GM23338 (cell line): ENCODE data around the gene CMTM5. TPM values are rescaled to one million over a fixed set of nuclear protein-coding genes. Genes with fewer than 3 reads are reported as not detected.
A peak's percentile ranks its signal among the peaks of the same experiment; 100 is the strongest.

Experiments used
- ATAC-seq: fragments of 200-7000 bp; cut with Tn5 transposase; 3 replicates; pipeline ENCODE4 v1.9.1; 2020
- DNase-seq: peaks from one replicate; pipeline ENCODE4 v3.0.0-alpha.2; 2015; ENCODE audit warnings: low spot score
- H2AFZ ChIP-seq: fragments of 200-600 bp; sonication (generic); 2 replicates; pipeline ENCODE4 v1.8.0; 2016; ENCODE audit warnings: antibody characterized with exemption, mild to moderate bottlenecking, moderate library complexity
- H3F3A ChIP-seq: fragments of 200-600 bp; sonication (generic); replicated peaks from 2 replicates; pipeline ENCODE4 v1.8.0; 2017; ENCODE audit warnings: antibody characterized with exemption, mixed run types, low read depth
- H3K27ac ChIP-seq: fragments of 200-600 bp; sonication (generic); 2 replicates; pipeline ENCODE4 v1.6.1; 2016; ENCODE audit warnings: low read depth
- H3K27me3 ChIP-seq: fragments of 200-600 bp; sonication (generic); 2 replicates; pipeline ENCODE4 v1.8.0; 2016; ENCODE audit warnings: mild to moderate bottlenecking, mixed run types, moderate library complexity; ENCODE audit not compliant: insufficient read depth
- H3K36me3 ChIP-seq: fragments of 200-600 bp; sonication (generic); 2 replicates; pipeline ENCODE4 v1.8.0; 2016; ENCODE audit warnings: mild to moderate bottlenecking; ENCODE audit not compliant: insufficient read depth
- H3K4me1 ChIP-seq: fragments of 200-600 bp; sonication (generic); 2 replicates; pipeline ENCODE4 v1.8.0; 2016; ENCODE audit warnings: mild to moderate bottlenecking, moderate library complexity; ENCODE audit not compliant: insufficient read depth
- H3K4me2 ChIP-seq: fragments of 200-600 bp; sonication (generic); 2 replicates; pipeline ENCODE4 v1.7.1; 2017; ENCODE audit warnings: mixed run types
- H3K4me3 ChIP-seq: fragments of 200-600 bp; sonication (generic); 2 replicates; pipeline ENCODE4 v1.6.1; 2016; ENCODE audit warnings: mixed run types
- H3K79me2 ChIP-seq: fragments of 200-600 bp; sonication (generic); replicated peaks from 2 replicates; pipeline ENCODE4 v1.8.0; 2017; ENCODE audit warnings: mild to moderate bottlenecking; ENCODE audit not compliant: insufficient read depth
- H3K9me2 ChIP-seq: fragments of 200-600 bp; sonication (generic); 2 replicates; pipeline ENCODE4 v1.8.0; 2017; ENCODE audit not compliant: insufficient read depth
- H4K20me1 ChIP-seq: fragments of 200-600 bp; sonication (generic); replicated peaks from 2 replicates; pipeline ENCODE4 v1.8.0; 2017; ENCODE audit warnings: mild to moderate bottlenecking; ENCODE audit not compliant: insufficient read depth
- H3K27ac Mint-ChIP-seq: 2 replicates; pipeline ENCODE4 v1.8.0; 2020; ENCODE audit warnings: inconsistent platforms, mild to moderate bottlenecking, moderate library complexity, mixed read lengths
- H3K27me3 Mint-ChIP-seq: 3 replicates; pipeline ENCODE4 v1.8.0; 2022; ENCODE audit warnings: low read depth, mild to moderate bottlenecking, moderate library complexity, mixed read lengths, inconsistent platforms; ENCODE audit not compliant: insufficient read depth, poor library complexity
- H3K36me3 Mint-ChIP-seq: 3 replicates; pipeline ENCODE4 v1.8.0; 2021; ENCODE audit warnings: low read depth, mild to moderate bottlenecking, inconsistent platforms, moderate library complexity, mixed read lengths
- H3K4me1 Mint-ChIP-seq: 3 replicates; pipeline ENCODE4 v1.8.0; 2020; ENCODE audit warnings: mild to moderate bottlenecking, inconsistent platforms, mixed read lengths
- H3K4me3 Mint-ChIP-seq: 3 replicates; pipeline ENCODE4 v1.8.0; 2021; ENCODE audit warnings: moderate library complexity, mild to moderate bottlenecking, inconsistent platforms, mixed read lengths
- H3K9me3 Mint-ChIP-seq: 3 replicates; pipeline ENCODE4 v1.8.0; 2020; ENCODE audit warnings: moderate library complexity, mild to moderate bottlenecking, inconsistent platforms, mixed read lengths
- ETS1 ChIP-seq: IDR thresholded peaks from 2 replicates; pipeline ENCODE4 v1.6.1; 2016; ENCODE audit warnings: antibody characterized with exemption
- EZH2phosphoT487 ChIP-seq: fragments of 200-600 bp; sonication (generic); IDR thresholded peaks from one replicate; pipeline ENCODE4 v1.8.1; 2018; ENCODE audit warnings: antibody characterized with exemption; ENCODE audit not compliant: unreplicated experiment
- JUNB ChIP-seq: IDR thresholded peaks from one replicate; pipeline ENCODE4 v1.6.1; 2016; ENCODE audit warnings: antibody characterized with exemption; ENCODE audit not compliant: unreplicated experiment
- POLR2AphosphoS5 ChIP-seq: IDR thresholded peaks from 2 replicates; pipeline ENCODE4 v1.6.1; 2016; ENCODE audit warnings: antibody characterized with exemption, low read depth
- REST ChIP-seq: IDR thresholded peaks from one replicate; pipeline ENCODE4 v1.6.1; 2018; ENCODE audit warnings: antibody characterized with exemption; ENCODE audit not compliant: unreplicated experiment
- STAT1 ChIP-seq: IDR thresholded peaks from one replicate; pipeline ENCODE4 v1.6.1; 2016; ENCODE audit warnings: antibody characterized with exemption; ENCODE audit not compliant: unreplicated experiment
- ZNF114 ChIP-seq: fragments of 250-450 bp; sonication (Bioruptor Pico); IDR thresholded peaks from 2 replicates; pipeline ENCODE4 v1.5.0; 2020; ENCODE audit warnings: mild to moderate bottlenecking, moderate library complexity
- ZNF331 ChIP-seq: fragments of 250-450 bp; sonication (Bioruptor Pico); IDR thresholded peaks from 2 replicates; pipeline ENCODE4 v1.5.0; 2020; ENCODE audit warnings: low read depth, mild to moderate bottlenecking, moderate library complexity
- ZNF462 ChIP-seq: fragments of 250-450 bp; sonication (Bioruptor Pico); IDR thresholded peaks from 2 replicates; pipeline ENCODE4 v1.5.0; 2020; ENCODE audit warnings: mild to moderate bottlenecking, moderate library complexity
- polyA plus RNA-seq: library from polyadenylated mRNA; unstranded; fragments of >200 nt; fragmentation: Nextera tagmentation; extraction: Ambion mirVana; gene quantifications from 2 replicates; pipeline ENCODE4 v1.2.1, GENCODE V29; 2016
- total RNA-seq: library from RNA; depleted of rRNA; stranded (reverse); fragments of >200 nt; shearing (Covaris generic); gene quantifications from 2 replicates; pipeline ENCODE4 v1.2.3, GENCODE V29; 2014

The CMTM5 gene
- total and polyA plus RNA-seq, 2 experiments from 2014 or later, result 0.24 TPM; not detected in 1

- TF ChIP-seq ZNF462 (CRISPR knock-in tag), result no peak
- TF ChIP-seq ZNF331 (CRISPR knock-in tag), result no peak
- no peak for TF ChIP-seq REST
- TF ChIP-seq JUNB, result no peak
These were observed 12.2 kb downstream of the CMTM5 start (continued) for GRCh38 chr14:23388996-23389395.

GRCh38 chr14:23389396-23389795, 12.6 kb downstream of the CMTM5 start:
- Mint-ChIP-seq H3K9me3 (peaks cover 3% of the 10 kb centered on the region), H3K4me1 (peaks cover 16% of the 10 kb centered on the region), H3K4me3 (no peak overlapping the region), H3K27ac (no peak overlapping the region), H3K36me3 (no peaks in the 10 kb centered on the region; the same call in 2 of the 3 replicates), H3K27me3 (peaks cover 11% of the 10 kb centered on the region)
- Histone ChIP-seq H4K20me1 (no peaks in the 10 kb centered on the region), H3K36me3 (no peaks in the 10 kb centered on the region), H3K4me1 (peaks cover 6% of the 10 kb centered on the region; the same call in 1 of the 2 replicates), H3K27me3 (no peaks in the 10 kb centered on the region), H3K4me2 (no peak overlapping the region), H3K27ac (no peak overlapping the region), H3K9me2 (peaks cover 19% of the 10 kb centered on the region; the same call in 1 of the 2 replicates), H3K4me3 (no peak overlapping the region), H3F3A (no peaks in the 10 kb centered on the region), H2AFZ (peak overlapping the region; percentile 76; the same call in 1 of the 2 replicates), H3K79me2 (no peaks in the 10 kb centered on the region)
- DNase-seq, result no peak
- no peak for ATAC-seq
- TF ChIP-seq ETS1 (no peak), EZH2phosphoT487 (no peak), ZNF331 (CRISPR knock-in tag) (no peak), STAT1 (no peak), POLR2AphosphoS5 (no peak), JUNB (no peak), ZNF114 (CRISPR knock-in tag) (no peak)
